SU-DHL-6 (cell line): ENCODE results near the gene KLHDC3.

Experiments used
- H2AFZ ChIP-seq: fragments of 200-600 bp; sonication (generic); 2 replicates; pipeline ENCODE4 v1.6.1; 2014; ENCODE audit warnings: low read depth, mild to moderate bottlenecking, moderate library complexity, mixed read lengths, antibody characterized with exemption, low read length; ENCODE audit not compliant: severe bottlenecking
- H3F3A ChIP-seq: fragments of 200-600 bp; shearing (Covaris generic); 2 replicates; pipeline ENCODE4 v1.6.0; 2016; ENCODE audit warnings: antibody characterized with exemption, mild to moderate bottlenecking; ENCODE audit not compliant: insufficient read depth
- H3K27ac ChIP-seq: fragments of 200-600 bp; sonication (generic); 2 replicates; pipeline ENCODE4 v1.5.1; 2016; ENCODE audit warnings: low read depth, mild to moderate bottlenecking, low read length, moderate library complexity, mixed read lengths
- H3K27me3 ChIP-seq: fragments of 200-600 bp; sonication (generic), shearing (Covaris generic); 2 replicates; pipeline ENCODE4 v1.6.0; 2014; ENCODE audit warnings: mild to moderate bottlenecking, low read length
- H3K36me3 ChIP-seq: fragments of 200-600 bp; sonication (generic); 2 replicates; pipeline ENCODE4 v1.6.1; 2014; ENCODE audit warnings: mild to moderate bottlenecking, low read length, mixed read lengths
- H3K4me2 ChIP-seq: fragments of 300-600, 200-600 bp; shearing (Covaris generic), sonication (generic); 2 replicates; pipeline ENCODE4 v1.6.0; 2014; ENCODE audit warnings: low read length, low read depth, mild to moderate bottlenecking; ENCODE audit not compliant: poor library complexity, severe bottlenecking
- H3K4me3 ChIP-seq: fragments of 200-600 bp; sonication (generic); 2 replicates; pipeline ENCODE4 v1.5.1; 2014; ENCODE audit warnings: antibody characterized with exemption, low read length, mild to moderate bottlenecking, mixed read lengths; ENCODE audit not compliant: insufficient read depth, poor library complexity, severe bottlenecking
- H3K79me2 ChIP-seq: fragments of 200-600 bp; sonication (generic); 2 replicates; pipeline ENCODE4 v1.6.1; 2014; ENCODE audit warnings: mild to moderate bottlenecking, low read length, moderate library complexity; ENCODE audit not compliant: insufficient read depth
- H3K9ac ChIP-seq: fragments of 200-600 bp; sonication (generic); 2 replicates; pipeline ENCODE4 v1.7.0; 2014; ENCODE audit warnings: mild to moderate bottlenecking, low read length
- H3K9me2 ChIP-seq: fragments of 200-600 bp; sonication (generic); replicated peaks from 2 replicates; pipeline ENCODE4 v1.6.1; 2014; ENCODE audit warnings: low read length; ENCODE audit not compliant: insufficient read depth
- H3K9me3 ChIP-seq: fragments of 200-600 bp; sonication (generic); 2 replicates; pipeline ENCODE4 v1.6.1; 2014; ENCODE audit warnings: low read length, mixed read lengths; ENCODE audit not compliant: insufficient read depth
- H4K20me1 ChIP-seq: fragments of 200-600 bp; sonication (generic); 2 replicates; pipeline ENCODE4 v1.6.1; 2014; ENCODE audit warnings: low read depth, mild to moderate bottlenecking, antibody characterized with exemption, low read length, moderate library complexity, mixed read lengths
- EZH2phosphoT487 ChIP-seq: fragments of 200-600 bp; sonication (generic), shearing (Covaris generic); conservative IDR thresholded peaks from 2 replicates; pipeline ENCODE4 v1.6.1; 2018; ENCODE audit warnings: mild to moderate bottlenecking, antibody characterized with exemption, low read length, moderate library complexity, mixed read lengths
- TF ChIP-seq, protein P1 (sequence below): fragments of 200-600 bp; sonication (generic); IDR thresholded peaks from one replicate; pipeline ENCODE4 v1.5.1; 2017; ENCODE audit warnings: antibody characterized with exemption, mild to moderate bottlenecking, low read length, moderate library complexity; ENCODE audit not compliant: insufficient read depth, poor library complexity, severe bottlenecking

Gene KLHDC3

DNA sequence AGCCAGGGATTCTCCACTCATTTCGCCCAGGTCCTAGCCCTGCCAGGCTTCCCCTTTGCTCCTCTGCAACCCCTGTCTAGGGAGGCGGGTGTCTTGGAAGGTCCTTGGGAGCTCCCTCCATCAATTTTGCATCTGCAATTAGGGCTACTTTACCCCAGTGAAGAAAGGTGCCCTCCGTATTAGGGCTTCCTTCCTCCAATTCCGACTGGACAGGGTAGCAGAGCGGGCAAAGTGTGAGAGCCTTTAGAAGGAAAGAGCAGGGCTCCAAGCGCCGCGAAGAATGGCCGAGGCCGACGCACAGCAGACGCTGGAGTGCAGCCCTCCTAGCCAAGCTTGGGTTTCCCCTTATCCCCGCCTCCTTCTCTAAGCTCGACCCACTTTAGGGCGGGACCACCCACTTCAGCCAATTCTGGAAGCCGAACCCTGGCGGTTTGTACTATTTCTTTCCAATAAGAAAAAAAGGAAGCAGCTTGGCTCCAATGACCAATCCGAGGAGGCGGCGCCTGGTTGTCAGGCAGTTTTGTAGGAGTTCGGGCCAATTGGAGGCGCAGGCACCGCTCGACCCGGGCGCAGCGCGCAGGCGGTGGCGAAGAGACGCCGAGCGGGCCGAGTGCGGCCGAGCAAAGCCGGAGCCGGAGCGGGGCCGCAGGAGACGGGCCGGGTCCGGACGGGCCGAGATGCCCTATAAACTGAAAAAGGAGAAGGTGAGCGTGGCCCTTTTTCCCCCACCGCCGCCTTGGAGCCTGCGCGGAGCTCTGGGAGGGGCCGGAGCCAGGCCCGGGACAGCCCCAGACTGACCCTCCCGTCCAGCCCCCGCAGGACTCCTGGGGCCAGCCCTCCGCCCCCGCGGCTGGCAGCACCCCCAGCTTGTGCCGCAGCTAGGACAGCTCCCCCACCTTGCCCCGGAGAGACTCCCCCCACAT lies 29.8 kb upstream of the KLHDC3 start, which contains the start of gene PPP2R5D:
PPP2R5D (plus strand) TSS at position 570 of the 923 bp plus-strand sequence; CDS start at position 678, 108 bp downstream.
- peak within 1 kb of the TSS; percentile 67 for H3K4me3 ChIP-seq
- peak within 1 kb of the TSS; percentile 71 for H2AFZ ChIP-seq
- H3F3A ChIP-seq, result peaks cover 8% of the 10 kb centered on the region; the same call in 1 of the 2 replicates
- no peaks in the 10 kb centered on the region for H3K36me3 ChIP-seq
- H4K20me1 ChIP-seq, result no peaks in the 10 kb centered on the region
- H3K9me3 ChIP-seq, result no peaks in the 10 kb centered on the region
- H3K27ac ChIP-seq, result peak within 1 kb of the TSS; percentile 20
- peak within 1 kb of the TSS; percentile 67 for H3K4me2 ChIP-seq
- no peaks in the 10 kb centered on the region for H3K9me2 ChIP-seq
- H3K9ac ChIP-seq, result peak within 1 kb of the TSS; percentile 77
- peaks cover 11% of the 10 kb centered on the region for H3K79me2 ChIP-seq
- TF ChIP-seq EZH2phosphoT487, result no peak
- TF ChIP-seq, protein P1, sequence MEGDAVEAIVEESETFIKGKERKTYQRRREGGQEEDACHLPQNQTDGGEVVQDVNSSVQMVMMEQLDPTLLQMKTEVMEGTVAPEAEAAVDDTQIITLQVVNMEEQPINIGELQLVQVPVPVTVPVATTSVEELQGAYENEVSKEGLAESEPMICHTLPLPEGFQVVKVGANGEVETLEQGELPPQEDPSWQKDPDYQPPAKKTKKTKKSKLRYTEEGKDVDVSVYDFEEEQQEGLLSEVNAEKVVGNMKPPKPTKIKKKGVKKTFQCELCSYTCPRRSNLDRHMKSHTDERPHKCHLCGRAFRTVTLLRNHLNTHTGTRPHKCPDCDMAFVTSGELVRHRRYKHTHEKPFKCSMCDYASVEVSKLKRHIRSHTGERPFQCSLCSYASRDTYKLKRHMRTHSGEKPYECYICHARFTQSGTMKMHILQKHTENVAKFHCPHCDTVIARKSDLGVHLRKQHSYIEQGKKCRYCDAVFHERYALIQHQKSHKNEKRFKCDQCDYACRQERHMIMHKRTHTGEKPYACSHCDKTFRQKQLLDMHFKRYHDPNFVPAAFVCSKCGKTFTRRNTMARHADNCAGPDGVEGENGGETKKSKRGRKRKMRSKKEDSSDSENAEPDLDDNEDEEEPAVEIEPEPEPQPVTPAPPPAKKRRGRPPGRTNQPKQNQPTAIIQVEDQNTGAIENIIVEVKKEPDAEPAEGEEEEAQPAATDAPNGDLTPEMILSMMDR, result no peak
- H3K27me3 ChIP-seq, result no peaks in the 10 kb centered on the region

DNA sequence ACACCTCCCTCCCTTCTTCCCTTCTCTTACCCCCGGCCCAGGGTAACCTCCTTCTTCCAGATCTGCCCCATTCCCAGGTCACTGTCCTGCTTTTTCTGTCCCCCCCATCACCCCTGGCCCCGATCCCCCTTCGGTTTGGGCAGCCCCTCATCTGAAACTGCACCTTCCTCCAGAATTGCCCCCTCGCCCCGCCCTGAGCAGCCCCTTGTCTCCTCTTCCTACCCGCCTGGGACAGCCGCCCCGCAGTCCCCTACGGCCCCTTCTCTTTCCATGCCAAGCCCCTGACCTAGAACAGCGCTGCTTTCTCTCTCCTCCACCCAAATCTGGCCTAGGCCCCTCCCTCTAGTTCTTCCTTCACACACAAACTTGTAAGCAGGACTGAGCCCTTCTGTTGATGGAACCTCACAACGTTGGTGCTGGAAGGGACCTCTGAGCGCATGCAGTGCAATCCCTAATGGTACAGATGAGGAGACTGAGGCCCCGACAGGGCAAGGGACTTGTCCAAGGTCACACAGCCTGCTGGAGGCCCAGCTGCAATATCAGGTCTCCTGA lies 29.0 kb upstream of the KLHDC3 start:
- Histone ChIP-seq H4K20me1 (no peaks in the 10 kb centered on the region), H2AFZ (peak overlapping the region; percentile 44), H3K4me2 (peak overlapping the region; percentile 58), H3K36me3 (no peaks in the 10 kb centered on the region), H3K4me3 (peak overlapping the region; percentile 67), H3K27ac (peak overlapping the region; percentile 20; the same call in 1 of the 2 replicates), H3K27me3 (no peaks in the 10 kb centered on the region), H3K9ac (peak overlapping the region; percentile 77), H3K9me2 (no peaks in the 10 kb centered on the region), H3K79me2 (peaks cover 11% of the 10 kb centered on the region), H3K9me3 (no peaks in the 10 kb centered on the region), H3F3A (peaks cover 8% of the 10 kb centered on the region; the same call in 1 of the 2 replicates)
- TF ChIP-seq, protein P1, result no peak
- no peak for TF ChIP-seq EZH2phosphoT487

DNA sequence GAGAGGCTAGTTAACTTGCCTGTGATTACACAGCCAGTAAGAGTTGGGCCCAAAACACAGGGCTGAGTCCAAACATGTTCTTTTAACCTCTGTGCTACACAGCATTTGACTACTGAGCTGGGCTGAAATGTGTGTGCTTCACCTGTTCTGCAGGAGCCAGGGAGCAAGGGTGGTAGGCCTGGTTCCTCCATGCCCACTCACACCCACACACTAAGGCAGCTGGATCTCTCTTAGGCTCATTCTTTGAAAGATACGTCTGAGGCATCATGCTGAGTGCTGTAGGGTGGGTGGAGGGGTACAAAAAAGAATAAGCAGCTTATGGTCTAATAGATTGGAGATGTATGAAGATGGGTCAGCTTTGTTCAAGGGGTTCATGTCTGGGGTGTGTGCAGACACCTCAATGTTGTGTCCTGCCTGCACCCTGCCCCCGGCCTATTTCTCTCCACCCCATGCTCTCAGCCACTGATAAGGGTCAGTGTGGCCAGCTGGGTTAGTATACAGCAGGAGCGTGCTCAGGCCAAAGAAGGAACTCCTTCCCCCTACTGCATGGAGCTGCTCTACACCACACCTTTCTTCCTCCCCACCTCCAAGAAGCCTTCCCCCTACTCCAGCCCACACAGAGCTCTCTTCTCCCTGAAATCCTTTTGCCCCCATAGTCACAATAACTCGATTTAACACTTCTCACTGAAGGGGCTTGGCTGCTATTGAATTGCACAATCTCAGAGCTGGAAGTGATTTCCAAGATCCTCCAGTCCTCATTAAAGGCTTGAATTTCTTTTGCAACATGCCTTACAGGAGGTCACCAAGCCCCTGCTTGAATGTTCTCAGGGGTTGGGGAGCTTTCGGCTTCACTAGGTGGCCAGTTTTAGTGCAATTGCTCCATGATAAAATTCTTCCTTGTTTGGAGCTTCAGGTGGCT lies 26.3 kb upstream of the KLHDC3 start:
- Histone ChIP-seq H2AFZ (no peak overlapping the region), H3K27me3 (no peaks in the 10 kb centered on the region), H3K79me2 (peaks cover 11% of the 10 kb centered on the region), H3K4me2 (no peak overlapping the region), H3K9me3 (no peaks in the 10 kb centered on the region), H4K20me1 (no peaks in the 10 kb centered on the region), H3K9ac (no peak overlapping the region), H3F3A (no peaks in the 10 kb centered on the region), H3K27ac (no peak overlapping the region), H3K9me2 (no peaks in the 10 kb centered on the region), H3K36me3 (no peaks in the 10 kb centered on the region), H3K4me3 (no peak overlapping the region)
- TF ChIP-seq, protein P1, result no peak
- TF ChIP-seq EZH2phosphoT487, result no peak
